ENCODE data around the gene NPLOC4.

NPLOC4 gene

GRCh38 chr17:81514489-81514738, 122.5 kb downstream of the NPLOC4 start:
- Histone ChIP-seq H2AFZ (ENCODE audit: low read length) (no peak overlapping the region), H3K9me2 (replicated peaks; ENCODE audit: low read depth, low read length) (no peaks in the 10 kb centered on the region), H3K4me2 (ENCODE audit: low read depth, low read length, poor library complexity, severe bottlenecking) (peak overlapping the region; percentile 71), H3K9me3 (ENCODE audit: insufficient read depth, low read depth, low read length) (no peaks in the 10 kb centered on the region), H4K20me1 (ENCODE audit: insufficient read depth, low read length, poor library complexity, severe bottlenecking) (peaks cover 58% of the 10 kb centered on the region), H3K4me3 (ENCODE audit: low read length, poor library complexity, severe bottlenecking) (peak overlapping the region; percentile 76), H3K9ac (ENCODE audit: low read depth, low read length, poor library complexity, severe bottlenecking) (peak overlapping the region; percentile 95), H3K27me3 (ENCODE audit: insufficient read depth, low read length, poor library complexity, severe bottlenecking) (peaks cover 30% of the 10 kb centered on the region), H3K4me1 (ENCODE audit: insufficient read depth, low read length, poor library complexity, severe bottlenecking) (peaks cover 43% of the 10 kb centered on the region), H3F3A (ENCODE audit: low read depth) (peaks cover 6% of the 10 kb centered on the region), H3K36me3 (ENCODE audit: insufficient read depth, low read length) (peaks cover 30% of the 10 kb centered on the region), H3K79me2 (ENCODE audit: insufficient read depth, low read length) (peaks cover 82% of the 10 kb centered on the region)
- no peak for TF ChIP-seq CTCF (conservative IDR thresholded peaks at IDR 0.05; ENCODE audit: low read length)
- TF ChIP-seq EZH2phosphoT487 (IDR thresholded peaks at IDR 0.05; ENCODE audit: borderline replicate concordance): no peak

DNA sequence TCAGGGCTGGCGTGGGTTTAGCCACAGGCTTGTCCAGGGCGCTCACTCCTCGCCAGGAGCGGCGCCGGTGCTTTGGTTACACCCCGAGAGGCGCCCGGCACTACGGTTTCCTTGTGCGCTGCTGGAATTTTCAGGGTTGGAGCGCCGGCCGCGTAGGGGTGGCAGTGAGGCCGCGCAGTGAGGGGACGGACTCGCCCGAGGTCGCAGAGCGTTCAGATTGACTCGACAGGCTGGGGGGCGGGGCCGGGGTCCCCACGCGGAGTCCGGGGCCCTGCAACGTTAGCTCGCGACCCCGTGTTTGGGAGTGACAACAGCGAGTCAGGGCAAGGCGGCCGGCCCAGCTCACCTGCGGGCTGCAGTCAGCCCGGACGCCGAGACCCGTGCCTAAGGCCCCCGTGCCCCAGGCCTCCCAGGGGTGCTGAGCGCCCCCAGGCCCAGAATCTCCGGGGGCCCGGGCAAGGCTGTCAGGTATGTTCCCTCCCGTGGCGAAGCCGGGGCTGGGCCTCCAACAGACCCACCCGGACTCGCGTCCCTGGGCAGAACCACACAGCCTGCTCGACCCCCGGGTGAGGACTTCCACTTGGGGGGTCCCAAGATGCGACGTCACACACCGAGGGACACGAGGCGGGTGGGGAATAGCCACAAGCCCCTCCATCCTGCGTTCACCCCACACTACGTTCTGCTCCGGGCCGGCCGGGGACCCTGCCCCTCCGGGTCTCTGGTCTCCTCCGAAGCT, 123.0 kb downstream of the NPLOC4 start:
- H3F3A ChIP-seq (ENCODE audit: low read depth): peaks cover 11% of the 10 kb centered on the region
- peaks cover 30% of the 10 kb centered on the region for H3K27me3 ChIP-seq (ENCODE audit: insufficient read depth, low read length, poor library complexity, severe bottlenecking)
- H3K79me2 ChIP-seq (ENCODE audit: insufficient read depth, low read length): peaks cover 87% of the 10 kb centered on the region
- peaks cover 47% of the 10 kb centered on the region for H3K4me1 ChIP-seq (ENCODE audit: insufficient read depth, low read length, poor library complexity, severe bottlenecking)
- TF ChIP-seq EZH2phosphoT487 (IDR thresholded peaks at IDR 0.05; ENCODE audit: borderline replicate concordance) (no peak), CTCF (conservative IDR thresholded peaks at IDR 0.05; ENCODE audit: low read length) (no peak)
- H3K4me2 ChIP-seq (ENCODE audit: low read depth, low read length, poor library complexity, severe bottlenecking): peak overlapping the region; percentile 71
- no peak overlapping the region for H2AFZ ChIP-seq (ENCODE audit: low read length)
- H3K4me3 ChIP-seq (ENCODE audit: low read length, poor library complexity, severe bottlenecking): peak overlapping the region; percentile 76
- H4K20me1 ChIP-seq (ENCODE audit: insufficient read depth, low read length, poor library complexity, severe bottlenecking): peaks cover 63% of the 10 kb centered on the region
- H3K9me3 ChIP-seq (ENCODE audit: insufficient read depth, low read depth, low read length): no peaks in the 10 kb centered on the region
- peak overlapping the region; percentile 95 for H3K9ac ChIP-seq (ENCODE audit: low read depth, low read length, poor library complexity, severe bottlenecking)
- H3K9me2 ChIP-seq (replicated peaks; ENCODE audit: low read depth, low read length): no peaks in the 10 kb centered on the region
- H3K36me3 ChIP-seq (ENCODE audit: insufficient read depth, low read length): peaks cover 34% of the 10 kb centered on the region

GRCh38 chr17:81513372-81513752, 123.5 kb downstream of the NPLOC4 start:
- H3K27me3 ChIP-seq (ENCODE audit: insufficient read depth, low read length, poor library complexity, severe bottlenecking): peaks cover 30% of the 10 kb centered on the region
- no peak for TF ChIP-seq CTCF (conservative IDR thresholded peaks at IDR 0.05; ENCODE audit: low read length)
- no peak for TF ChIP-seq EZH2phosphoT487 (IDR thresholded peaks at IDR 0.05; ENCODE audit: borderline replicate concordance)
- H3K79me2 ChIP-seq (ENCODE audit: insufficient read depth, low read length): peaks cover 92% of the 10 kb centered on the region
- H3F3A ChIP-seq (ENCODE audit: low read depth): peaks cover 12% of the 10 kb centered on the region
- peak overlapping the region; percentile 76 for H3K4me3 ChIP-seq (ENCODE audit: low read length, poor library complexity, severe bottlenecking)
- H4K20me1 ChIP-seq (ENCODE audit: insufficient read depth, low read length, poor library complexity, severe bottlenecking): peaks cover 69% of the 10 kb centered on the region
- peak overlapping the region; percentile 71 for H3K4me2 ChIP-seq (ENCODE audit: low read depth, low read length, poor library complexity, severe bottlenecking)
- H3K9ac ChIP-seq (ENCODE audit: low read depth, low read length, poor library complexity, severe bottlenecking): peak overlapping the region; percentile 95
- H3K9me3 ChIP-seq (ENCODE audit: insufficient read depth, low read depth, low read length): no peaks in the 10 kb centered on the region
- no peak overlapping the region for H2AFZ ChIP-seq (ENCODE audit: low read length)
- H3K36me3 ChIP-seq (ENCODE audit: insufficient read depth, low read length): peaks cover 39% of the 10 kb centered on the region
- H3K9me2 ChIP-seq (replicated peaks; ENCODE audit: low read depth, low read length): no peaks in the 10 kb centered on the region
- H3K4me1 ChIP-seq (ENCODE audit: insufficient read depth, low read length, poor library complexity, severe bottlenecking): peaks cover 47% of the 10 kb centered on the region

Measured in Loucy (cell line).